EL (cell line): ENCODE data around the gene EXOC7.

Source experiments
- DNase-seq: peaks from one replicate; pipeline ENCODE4 v3.0.0-alpha.2; 2016

The EXOC7 gene, protein sequence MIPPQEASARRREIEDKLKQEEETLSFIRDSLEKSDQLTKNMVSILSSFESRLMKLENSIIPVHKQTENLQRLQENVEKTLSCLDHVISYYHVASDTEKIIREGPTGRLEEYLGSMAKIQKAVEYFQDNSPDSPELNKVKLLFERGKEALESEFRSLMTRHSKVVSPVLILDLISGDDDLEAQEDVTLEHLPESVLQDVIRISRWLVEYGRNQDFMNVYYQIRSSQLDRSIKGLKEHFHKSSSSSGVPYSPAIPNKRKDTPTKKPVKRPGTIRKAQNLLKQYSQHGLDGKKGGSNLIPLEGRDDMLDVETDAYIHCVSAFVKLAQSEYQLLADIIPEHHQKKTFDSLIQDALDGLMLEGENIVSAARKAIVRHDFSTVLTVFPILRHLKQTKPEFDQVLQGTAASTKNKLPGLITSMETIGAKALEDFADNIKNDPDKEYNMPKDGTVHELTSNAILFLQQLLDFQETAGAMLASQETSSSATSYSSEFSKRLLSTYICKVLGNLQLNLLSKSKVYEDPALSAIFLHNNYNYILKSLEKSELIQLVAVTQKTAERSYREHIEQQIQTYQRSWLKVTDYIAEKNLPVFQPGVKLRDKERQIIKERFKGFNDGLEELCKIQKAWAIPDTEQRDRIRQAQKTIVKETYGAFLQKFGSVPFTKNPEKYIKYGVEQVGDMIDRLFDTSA

DNA sequence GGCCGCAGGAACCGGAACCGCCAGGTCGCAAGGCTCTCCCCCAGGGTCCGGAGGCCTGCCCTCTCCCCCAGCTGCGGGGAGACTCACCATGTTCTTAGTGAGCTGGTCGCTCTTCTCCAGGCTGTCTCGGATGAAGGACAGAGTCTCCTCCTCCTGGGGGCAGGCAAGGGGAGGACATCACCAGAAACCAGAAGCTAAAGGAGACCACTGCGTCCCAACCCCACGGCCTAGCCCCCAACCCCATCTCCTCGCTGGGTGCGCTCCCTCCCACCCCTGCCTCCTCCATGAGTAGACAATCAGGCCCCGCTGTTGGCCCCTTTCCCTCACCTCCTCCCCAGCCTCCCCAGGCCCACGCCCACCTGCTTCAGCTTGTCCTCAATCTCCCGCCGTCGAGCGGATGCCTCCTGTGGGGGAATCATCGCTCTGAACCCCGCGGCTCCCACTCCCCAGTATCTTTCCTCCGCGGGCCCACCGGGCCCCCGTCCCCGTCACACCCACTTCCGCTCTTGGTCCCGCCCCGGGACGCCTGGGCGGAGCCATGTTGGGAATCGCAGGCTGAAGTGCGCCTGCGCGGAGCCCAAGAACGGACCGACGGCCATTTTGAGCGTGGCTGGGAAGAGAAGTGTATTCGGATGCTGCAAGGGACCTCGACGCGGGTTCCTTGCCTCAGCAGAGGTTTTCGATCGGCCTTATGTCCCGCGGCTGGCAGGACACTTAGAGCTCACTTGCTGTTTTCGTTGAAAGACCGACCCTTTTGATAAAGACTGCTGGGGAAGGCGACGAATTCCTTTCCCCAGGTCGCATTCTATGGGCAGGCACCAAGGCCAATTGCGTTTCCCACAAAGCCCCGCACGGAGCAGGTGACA, at the start of gene EXOC7:
EXOC7 (minus strand) TSS at position 514 of the 866 bp plus-strand sequence; CDS start at position 419, 95 bp downstream.
- DNase-seq: peak; percentile 91

DNA sequence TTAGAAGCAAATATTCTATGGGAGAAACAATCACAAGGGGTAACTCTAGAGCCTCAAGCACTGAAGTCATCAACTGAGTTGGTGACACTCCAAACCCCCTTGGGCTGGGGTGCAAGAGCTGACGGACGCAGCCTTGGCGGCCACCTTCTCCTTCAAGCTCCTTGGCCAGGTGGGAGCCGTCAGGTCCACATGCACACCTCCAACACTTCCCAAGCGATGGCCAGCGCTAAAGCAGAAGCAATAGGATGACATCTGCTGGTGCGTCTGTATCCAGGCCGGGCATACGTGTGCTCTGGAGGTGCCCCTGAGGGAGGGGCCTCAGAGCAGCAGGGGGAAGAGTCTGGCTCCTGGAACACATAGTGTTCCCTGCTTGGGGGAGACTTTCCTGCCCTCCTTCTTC, 49.6 kb upstream of the EXOC7 start:
- no peak for DNase-seq

DNA sequence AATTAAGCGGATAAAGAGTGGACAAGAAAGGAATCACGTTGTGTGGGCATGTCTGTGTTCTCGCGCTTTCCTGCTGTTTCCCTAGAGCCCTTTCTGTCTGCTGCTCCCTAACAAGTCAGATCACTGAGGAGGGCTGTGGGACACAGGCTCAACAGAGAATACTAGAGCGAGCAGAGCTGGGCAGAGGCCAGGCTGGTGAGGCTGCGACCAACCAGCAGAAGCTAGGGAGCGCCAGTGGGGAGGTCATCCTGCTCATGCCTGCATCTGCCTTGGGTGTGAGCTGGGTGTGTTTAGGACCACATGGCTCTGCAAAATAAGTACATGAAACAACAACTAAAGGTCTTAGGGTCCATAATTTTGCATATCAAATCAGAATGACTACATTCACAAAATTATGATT, 49.0 kb upstream of the EXOC7 start:
- no peak for DNase-seq

DNA sequence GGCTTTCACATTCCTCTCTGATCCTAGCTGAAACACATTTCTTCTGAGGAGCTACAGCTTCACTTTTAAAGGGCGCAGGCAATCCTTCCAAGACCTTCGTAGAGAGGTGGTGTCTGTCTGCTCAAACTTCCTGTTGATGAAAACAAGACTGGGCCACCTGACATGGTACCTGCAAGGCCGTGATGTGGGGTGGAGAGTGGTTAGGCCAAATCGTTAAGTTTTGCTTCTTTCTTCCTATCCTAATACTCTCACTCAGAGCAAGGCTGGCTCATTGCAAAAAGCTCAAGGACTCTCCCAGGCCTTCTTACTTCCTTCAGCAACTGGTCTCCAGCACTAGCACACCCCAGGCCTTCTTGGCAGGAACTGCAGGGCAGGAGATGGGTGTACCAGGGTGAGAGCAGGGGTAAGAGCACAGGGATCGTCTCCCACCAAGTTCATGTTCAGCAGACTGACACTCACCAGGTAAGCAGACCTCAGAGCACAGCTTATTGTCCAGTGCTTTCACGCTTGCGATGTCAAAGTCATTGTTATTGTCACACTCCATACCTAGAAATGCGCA, 48.4 kb upstream of the EXOC7 start:
- DNase-seq: no peak

DNA sequence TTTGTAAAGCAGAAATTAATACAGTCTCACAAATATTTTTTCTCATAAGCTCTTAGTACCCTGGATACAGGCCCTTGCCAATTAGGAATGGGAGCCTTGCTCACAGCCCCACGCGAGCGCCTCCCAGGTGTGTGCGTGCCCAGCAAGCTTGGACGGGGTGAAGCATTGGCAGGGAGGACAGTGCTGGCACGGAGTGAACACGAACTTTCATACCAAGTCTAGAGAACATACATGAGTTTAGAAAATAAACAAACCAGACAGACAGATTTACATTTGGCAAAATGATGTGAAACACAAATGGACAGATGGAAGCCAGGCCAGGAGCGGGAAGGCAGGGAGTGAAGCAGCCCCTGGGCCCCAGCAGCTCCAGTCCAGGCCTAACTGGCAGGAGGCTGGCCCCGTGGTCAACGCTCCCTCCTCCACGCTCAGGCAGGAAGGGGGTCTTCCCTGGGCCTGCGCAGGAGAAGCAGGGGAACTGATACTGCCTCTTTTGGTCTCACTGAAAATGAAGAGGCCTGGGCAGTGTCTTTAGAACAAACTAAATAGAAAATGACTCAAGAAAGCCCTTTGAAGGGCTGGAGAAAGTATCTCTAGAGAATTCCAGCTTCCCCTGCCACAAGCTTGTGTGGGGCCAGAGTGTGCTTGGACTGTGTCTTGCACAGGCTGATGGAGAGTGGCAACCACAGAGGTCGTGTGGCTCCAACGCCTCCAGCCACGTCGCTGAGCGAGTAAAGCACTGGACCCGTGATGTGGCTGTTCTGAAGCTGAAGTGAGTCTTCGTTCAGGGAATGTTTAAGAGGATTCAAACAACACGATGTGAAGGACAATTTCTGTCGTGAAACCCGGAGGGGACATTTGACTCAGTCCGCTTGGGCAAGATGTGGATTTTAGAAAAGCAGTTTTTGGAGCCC, 47.4 kb upstream of the EXOC7 start:
- no peak for DNase-seq

DNA sequence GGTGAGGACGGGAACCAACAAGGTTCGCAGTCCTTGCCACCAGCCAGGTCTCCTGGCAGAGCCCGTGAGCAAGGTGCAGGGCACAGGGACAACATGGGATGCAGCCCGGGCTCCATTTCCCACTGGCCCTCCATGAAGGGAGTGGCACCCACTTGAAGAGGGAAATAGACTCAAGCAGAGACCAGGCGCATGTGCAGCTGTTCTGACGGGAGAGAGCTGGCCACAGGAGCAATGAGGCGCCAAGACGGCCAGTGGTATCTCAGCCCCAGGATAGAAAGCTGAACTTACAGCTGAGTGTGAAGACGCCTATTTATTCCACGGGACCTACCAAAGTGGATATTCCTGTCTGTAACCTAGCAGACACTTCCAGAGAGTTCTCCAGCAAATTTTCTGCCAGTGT, 45.6 kb upstream of the EXOC7 start:
- no peak for DNase-seq

DNA sequence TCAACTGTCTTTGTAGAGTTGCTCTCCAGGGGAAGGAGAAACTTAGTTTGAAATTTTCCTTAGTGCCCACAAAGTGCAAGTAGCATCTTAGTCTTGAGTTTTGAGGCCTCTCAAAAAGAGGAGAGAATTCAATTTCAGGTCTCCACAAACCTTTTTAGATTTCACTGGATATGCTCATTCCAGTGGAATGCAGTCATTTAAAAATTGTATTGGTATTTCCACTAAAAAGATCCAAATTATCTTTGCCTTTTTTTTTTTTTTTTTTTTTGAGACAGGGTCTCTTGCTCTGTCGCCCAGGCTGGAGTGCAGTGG, 44.4 kb upstream of the EXOC7 start:
- DNase-seq: no peak

DNA sequence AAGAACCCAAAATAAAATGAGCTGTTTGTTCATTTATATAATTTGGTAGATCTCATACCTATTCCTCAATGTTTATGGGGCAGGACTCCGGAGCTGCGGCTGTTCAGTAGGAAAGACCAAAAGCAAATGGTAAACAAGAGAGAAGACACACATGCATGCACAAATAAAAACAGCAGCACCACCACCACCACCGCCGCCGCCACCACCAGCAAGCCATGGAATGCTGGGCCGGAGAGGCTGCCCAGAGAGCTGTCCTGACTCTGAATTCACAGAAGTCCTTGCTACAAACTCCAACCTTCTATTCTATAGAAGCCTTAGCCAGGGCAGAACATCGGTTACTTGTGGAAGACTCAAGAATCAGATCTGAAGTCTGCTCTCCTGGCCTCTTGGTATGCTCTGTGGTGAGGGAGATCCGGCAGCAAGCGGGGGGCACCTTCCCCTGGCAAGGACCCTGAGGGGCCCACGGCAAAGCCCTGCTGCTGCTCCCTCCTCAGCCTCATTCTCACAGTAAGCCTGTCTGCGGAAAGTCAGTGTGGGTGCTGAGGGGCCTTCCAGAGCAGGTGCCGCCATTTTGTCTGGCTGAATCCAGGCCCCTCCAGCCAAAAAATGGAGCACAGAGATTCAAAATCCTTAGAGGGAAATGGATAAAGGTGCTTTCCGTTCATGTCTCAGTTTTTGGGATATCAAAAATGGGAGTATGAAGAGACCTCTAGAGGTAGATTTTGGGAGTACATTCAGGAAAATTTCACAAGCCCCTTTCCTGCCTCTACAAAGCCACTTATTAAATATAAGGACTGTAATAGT, 43.8 kb upstream of the EXOC7 start:
- DNase-seq: peak; percentile 36

DNA sequence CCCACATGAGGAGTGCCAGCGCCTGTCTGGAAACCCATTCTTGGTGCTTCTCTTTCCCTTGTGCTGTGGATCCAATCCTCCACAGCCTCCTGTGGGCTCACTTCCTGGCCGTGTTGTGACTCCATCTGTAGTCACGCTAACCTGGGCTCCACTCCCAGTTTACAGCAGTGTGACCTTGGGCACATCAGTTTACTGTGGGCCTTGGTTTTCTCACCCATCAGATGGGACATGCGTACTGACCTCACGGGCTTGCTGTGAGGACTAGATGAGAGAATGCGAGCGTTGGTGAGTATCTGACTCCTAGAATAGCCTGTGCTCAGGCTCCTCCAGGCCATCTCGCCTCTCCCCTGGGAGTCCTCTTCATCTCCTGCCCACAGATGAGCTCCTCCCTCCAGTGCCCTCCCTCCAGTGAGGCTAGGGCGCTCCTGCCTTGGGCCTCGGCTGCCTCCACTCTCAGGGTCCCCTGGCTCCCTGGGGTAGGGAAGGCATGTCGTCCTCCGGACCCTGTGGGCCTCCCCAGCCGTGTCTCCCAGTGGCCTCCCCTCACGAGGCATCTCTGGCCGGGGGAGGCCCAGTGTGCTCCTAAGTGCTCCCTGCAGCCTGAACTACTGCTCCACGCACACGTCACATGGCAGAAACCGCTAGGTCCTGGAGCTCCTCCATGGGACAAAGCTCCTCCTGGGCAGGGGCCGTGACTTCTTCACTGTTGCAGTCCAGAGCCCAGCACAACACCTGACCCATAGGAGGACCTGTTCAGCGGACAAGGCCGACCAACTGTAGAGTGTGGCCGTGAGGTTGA, 42.7 kb upstream of the EXOC7 start:
- DNase-seq: no peak

DNA sequence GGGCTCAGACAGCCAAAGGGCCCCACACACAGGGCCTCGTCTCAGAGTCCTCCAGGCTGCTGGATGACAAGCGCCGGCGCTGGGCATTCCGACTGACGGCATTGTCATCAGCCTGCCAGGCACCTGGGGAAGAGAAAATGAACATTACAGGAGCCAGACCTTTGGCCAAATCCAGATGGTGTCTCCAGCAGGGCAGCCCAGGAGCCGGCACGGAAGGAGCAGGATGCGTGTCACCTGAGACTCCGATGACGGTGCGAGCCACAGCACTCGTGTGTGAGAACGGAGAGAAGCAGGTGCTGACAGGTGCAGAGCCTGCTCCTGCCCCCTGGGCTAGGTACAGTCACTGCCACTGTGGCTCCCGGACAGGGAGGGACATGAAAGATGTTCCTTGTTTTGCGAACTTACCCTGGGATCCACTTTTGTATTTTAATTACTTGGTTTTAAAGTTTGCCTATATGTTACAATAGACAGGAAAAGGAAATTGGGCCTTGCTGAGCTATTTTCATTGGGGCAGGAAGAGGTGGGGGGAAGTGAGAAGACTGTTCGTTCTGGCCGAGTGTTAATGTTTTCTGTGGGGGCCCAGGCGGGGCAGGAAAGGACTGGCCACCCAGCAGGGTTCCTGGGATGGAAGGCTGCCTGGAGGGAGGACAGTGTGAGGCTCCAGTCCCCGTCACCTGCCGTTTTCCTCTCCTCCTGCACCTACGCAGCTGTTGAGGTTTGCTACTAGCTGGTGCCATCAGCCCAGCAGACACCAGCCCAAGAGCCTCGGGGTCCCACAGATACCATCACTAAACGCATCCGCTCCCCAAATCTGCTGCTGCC, 41.9 kb upstream of the EXOC7 start:
- DNase-seq: no peak

DNA sequence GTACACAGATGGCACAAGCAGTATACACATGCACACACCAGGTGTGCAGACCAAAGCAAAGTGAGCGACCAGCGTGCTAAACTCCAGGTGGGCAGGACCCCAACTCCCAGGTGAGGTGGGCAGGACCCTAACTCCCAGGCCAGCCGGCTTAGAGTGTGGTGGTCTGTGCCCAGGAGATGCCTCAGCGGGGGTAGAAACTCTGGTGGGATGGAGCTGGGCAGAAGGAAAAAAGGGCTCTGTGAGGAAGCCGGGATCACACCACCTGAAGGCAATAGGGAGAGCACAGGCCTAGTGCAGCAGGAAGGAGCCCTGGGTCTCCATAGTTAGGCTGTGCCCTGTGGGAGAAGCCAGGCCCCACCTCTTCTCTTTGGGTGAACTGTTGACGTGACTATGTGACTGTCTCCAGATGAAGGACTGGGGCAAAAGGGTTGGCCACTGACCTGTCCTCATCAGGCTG, 39.0 kb upstream of the EXOC7 start:
- DNase-seq: no peak

DNA sequence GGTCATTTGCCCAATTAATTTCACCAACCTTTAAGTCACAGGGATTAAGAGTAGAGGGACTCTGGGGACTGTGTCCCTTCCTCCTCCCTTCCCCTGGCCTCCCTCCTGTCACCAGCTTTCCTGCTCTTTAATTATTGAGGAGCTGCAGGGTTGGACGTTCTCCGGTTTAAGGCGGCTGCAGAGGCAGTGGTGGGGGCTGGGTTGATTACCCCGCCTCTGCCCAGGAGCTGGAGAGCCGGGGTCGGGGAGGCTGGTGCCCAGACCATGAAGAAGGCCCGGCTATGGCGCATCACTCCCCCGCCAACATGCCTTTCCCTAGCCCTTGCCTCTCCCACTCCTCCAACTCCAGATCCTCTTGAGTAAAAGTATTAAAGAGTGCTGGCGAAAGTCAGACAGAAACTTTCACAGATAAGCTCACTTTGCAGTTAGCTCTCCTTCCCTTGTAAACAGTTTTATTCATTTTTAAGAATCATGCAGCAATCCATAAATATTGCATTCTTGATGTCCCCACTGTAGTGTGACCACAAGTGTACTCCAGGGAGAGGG, 38.5 kb upstream of the EXOC7 start:
- DNase-seq: no peak

DNA sequence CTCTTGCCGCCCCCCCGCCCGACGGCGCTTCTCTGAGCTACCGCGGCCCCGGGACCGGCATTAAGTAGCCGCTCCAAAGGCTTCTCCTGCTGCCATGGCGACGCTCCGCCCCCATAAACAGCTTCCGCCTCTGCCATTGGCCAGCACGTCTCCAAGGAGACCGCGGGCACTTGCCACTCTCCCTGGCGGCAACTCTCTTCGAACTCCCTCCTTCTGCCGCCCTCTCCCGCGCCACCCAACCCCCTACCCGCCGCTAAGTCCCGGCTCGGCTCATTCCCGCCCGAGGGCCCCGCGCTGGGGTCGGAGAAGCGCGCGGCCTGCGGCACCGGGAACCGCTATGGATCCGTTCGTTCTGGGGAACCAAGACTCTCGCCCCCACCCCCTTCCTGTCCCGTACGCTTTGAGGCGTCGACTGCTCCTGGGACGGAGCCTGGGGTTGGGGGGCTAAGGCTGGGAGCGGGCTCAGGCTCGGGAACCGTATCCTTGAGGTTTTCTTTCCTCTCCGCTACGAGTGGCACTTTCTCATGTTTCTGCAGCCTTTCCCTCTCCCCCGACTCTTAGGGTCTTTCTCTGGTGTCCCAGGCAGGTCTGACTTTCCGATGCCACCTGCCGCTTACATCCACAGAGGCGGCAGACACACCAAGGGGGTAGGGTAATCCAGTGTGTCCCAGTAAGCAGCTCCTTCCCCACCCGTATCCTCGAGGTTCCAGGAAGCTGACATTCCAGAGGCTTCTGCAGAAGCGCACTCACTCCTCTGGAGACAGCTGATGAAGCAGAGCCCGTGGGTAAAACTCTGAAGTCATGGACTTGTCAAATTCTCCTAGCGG, 37.8 kb upstream of the EXOC7 start, which contains the start of gene FOXJ1:
FOXJ1 (minus strand) TSS at position 34 of the 827 bp plus-strand sequence. CDS start 850 bp downstream, outside the sequence.
- DNase-seq: peak; percentile 89

DNA sequence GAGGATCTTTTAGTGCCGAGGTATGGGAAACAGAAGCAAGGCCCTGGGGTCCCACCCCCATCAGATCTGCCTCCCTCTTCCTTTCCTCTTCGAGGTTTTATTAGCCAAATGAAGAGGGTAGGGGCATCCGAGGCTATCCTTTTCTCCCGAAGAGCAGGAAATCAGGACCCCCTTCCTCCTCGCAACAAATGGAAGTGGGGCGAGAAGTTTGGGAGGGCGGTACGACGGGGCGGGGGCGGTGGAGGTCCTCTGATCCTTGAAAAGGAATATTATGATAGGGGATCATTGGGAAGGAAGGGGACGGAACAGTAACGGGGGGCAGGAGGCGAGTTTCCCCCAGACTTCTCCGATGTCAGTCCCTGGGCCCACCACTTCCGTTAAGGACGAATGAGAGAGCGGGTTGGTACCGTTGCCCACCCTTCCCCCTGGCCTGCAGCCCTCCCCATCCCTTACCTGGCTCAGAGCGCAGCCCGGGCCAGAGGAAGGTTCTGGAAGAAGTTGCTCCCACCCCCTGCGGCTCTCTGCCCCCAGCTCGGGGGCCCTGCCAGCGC, 37.1 kb upstream of the EXOC7 start:
- no peak for DNase-seq

DNA sequence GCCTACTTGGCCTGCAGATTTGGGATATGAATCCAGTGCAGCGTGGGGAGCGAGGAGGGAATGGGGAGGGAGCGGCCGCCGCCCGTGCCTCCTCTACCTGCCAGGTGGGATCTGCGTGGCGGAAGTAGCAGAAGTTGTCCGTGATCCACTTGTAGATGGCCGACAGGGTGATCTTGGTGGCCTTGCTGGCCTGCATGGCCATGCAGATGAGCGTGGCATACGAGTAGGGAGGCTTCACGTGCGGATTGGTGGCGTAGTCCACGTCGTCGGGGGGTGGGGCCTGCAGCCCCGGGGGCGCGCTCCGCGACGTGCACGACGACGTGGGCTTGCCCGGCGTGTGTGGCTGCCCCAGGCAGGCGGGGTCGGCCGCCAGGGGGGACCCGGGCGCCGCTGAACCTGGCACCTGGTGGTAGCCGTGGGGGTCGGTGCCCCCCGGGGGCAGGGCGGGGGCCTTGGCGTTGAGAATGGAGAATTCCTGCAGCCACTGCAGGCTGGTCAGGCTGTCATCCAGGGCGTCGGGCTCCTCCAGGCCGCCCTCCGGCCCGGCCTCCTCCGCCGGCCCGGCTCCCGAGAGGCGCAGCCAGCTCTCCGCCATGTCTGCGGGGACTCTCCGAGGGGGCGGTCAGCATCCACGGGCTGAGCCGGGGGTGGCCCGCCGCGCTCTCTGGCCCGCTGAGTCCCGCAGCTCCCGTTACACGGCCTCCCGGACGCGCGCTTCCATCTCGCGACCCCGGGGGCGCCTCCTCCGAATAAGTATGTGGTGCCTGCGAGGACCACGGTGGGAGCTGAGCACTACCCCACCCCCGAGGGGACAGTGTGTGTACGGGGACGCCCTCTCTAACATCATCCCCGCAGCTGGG, 36.4 kb upstream of the EXOC7 start:
- DNase-seq: no peak

DNA sequence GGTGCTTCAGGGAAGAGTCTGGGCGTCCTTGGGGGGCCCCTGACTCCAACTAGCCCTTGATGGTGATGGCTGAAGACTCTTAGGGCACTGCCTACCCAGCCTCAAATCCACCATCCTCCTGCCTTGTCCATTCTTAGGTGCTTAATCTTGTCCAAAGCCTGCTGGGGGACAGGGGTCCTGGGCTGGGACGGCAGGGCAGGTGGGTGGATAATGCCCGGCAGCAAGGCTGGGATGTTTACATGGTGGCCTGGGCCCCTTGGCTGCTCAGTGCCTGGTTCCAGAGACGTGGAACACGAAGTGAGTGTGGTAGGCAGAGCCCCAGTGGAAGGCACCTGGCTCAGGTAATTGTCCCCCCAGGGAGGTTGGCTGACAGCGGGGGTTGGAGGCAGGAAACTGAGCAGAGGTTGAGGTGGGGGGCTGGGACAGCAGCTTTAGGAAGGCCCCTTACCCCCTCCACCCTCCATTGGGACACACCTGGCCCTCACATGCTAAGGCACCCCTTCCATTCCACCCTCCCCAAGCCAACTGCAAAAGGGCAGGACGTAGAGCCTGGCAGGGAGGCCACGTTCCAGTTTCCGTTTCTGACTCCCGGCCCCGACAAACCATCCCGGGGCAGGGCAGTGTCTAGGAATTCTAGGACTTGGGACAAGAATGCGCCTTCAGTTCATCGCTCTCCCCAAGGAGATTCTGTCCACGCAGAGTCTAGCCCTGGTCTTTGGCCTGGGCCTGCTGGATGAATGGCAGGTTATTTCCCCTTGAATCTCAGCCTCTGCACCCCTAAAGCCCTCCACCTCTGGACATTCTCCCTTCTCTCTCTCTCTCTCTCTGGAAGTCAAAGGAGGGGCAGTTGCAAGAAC, 35.5 kb upstream of the EXOC7 start:
- no peak for DNase-seq
